ENCODE measurements around the gene SLC25A51.

SLC25A51 gene

DNA sequence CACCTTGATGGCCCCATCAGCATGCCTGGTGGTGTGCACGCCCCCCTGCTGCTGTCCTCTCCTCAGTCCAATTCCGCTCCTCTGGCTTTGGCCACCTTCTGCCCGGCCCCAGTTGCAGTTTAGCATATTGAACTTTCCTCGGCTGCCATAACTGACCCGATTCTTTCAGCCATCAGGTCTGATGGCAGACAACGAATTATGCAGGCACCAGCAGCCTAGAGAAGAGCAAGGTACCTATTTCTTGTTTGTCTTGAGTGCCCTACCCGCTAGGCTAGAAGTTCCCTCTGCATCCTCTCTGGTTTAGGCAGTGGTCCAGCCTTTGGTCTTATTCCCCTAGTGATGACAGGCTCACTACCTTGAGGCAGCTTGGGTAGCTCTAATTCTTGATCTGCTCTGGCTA, 43.0 kb upstream of the SLC25A51 start:
- Histone ChIP-seq H3K27me3 (no peaks in the 10 kb centered on the region; the same call in 1 of the 2 replicates), H3K9me3 (no peaks in the 10 kb centered on the region), H3K4me3 (no peak overlapping the region), H4K20me1 (no peaks in the 10 kb centered on the region), H3K9ac (no peak overlapping the region; the same call in 1 of the 2 replicates), H3K4me2 (peak overlapping the region; percentile 80), H3K36me3 (no peaks in the 10 kb centered on the region), H3K27ac (peak overlapping the region; percentile 35; the same call in 1 of the 2 replicates), H3K4me1 (peaks cover 75% of the 10 kb centered on the region)
- no peak for TF ChIP-seq Cebpa-rat (IDR thresholded peaks at IDR 0.05)

DNA sequence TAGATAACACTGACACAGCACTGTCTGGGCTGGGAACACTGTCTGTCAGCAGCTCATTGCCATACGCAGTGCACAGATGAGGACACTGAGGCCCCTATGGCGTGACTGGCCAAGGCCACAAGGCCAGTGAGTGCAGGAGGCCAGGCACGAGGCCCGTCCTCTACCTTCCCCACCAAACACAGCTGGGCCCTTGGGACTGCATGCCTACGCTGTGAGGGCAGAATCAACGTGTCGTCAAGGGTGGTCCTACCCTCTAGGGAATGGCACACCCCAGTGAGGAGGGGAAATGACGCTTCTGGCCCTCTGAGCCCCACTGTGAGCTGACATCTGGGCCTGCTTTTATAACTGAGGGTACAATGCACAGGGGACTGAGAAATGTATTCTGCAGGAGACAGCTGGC, 42.1 kb upstream of the SLC25A51 start:
- Histone ChIP-seq H3K9ac (no peak overlapping the region), H3K27ac (peak overlapping the region; percentile 3; the same call in 1 of the 2 replicates), H3K36me3 (no peaks in the 10 kb centered on the region)

DNA sequence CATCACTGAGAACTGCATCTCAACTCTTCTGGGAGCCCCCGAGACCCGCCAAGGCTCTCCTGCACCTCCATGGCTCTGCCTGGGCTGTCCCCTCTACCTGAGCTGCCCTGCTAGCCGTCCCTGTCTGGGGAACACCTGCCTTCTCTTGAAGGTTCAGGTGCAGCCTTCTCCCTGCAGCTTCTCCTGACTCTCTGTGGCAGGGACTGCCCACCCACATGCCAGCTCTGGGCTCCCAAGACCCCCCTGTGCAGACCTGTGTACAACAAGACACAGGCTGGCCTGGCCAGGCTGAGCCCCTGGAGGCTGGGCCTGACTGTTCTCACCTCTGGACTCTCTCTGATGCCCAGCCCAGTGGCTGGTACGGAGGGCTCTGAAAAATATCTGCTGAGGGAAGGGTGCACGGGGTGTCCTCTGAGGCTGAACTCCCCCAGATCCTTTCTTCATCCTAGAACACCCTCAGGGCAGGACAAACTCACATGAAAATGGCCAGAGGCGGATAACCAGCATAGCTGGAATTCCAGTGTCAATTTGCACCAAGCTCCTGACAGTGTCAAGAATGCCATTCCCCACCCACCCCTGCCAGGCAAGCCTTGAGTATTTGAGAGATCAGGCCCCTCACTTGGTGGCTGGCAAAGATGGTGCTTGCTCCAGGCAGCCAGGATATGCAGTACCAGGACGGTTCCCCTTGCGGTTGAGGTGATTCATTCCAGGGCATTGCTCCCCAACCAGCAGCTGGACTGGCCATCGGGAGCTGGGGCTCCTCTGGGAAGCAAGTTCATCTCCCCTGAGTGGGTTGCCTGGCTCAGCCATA, 40.9 kb upstream of the SLC25A51 start:
- Histone ChIP-seq H3K4me2 (peak overlapping the region; percentile 80; the same call in 1 of the 2 replicates), H3K9me3 (no peaks in the 10 kb centered on the region), H4K20me1 (no peaks in the 10 kb centered on the region), H3K9ac (no peak overlapping the region), H3K27me3 (no peaks in the 10 kb centered on the region), H3K36me3 (no peaks in the 10 kb centered on the region), H3K4me3 (no peak overlapping the region), H3K27ac (no peak overlapping the region), H3K4me1 (peaks cover 54% of the 10 kb centered on the region)
- no peak for TF ChIP-seq Cebpa-rat (IDR thresholded peaks at IDR 0.05)

More for the DNA sequence above, 42.1 kb upstream of the SLC25A51 start:
- no peak overlapping the region for H3K4me3 ChIP-seq
- H4K20me1 ChIP-seq: no peaks in the 10 kb centered on the region
- peaks cover 65% of the 10 kb centered on the region for H3K4me1 ChIP-seq
- H3K4me2 ChIP-seq: peak overlapping the region; percentile 80
- no peaks in the 10 kb centered on the region; the same call in 1 of the 2 replicates for H3K27me3 ChIP-seq
- H3K9me3 ChIP-seq: no peaks in the 10 kb centered on the region
- TF ChIP-seq Cebpa-rat (IDR thresholded peaks at IDR 0.05): no peak

DNA sequence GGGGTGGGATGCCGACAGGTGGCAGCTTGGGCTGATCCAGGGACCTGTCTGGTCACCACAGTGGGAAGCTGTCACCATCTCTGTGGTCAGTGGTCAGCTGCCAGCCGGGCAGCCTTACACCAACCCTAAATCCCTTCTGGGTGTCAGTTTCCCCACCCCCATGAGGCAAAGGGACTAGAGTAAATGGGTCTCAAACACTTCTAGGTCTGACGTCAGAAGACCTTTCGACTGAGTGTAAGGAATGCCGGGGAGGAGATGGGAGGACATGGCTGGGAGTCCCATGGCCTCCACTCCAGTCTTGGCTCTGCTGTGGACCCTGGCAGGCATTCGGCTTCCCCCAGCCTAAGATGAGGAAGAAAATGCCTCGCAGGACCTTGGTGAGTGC, 40.3 kb upstream of the SLC25A51 start:
- Histone ChIP-seq H3K36me3 (no peaks in the 10 kb centered on the region), H3K27ac (peak overlapping the region; percentile 15; the same call in 1 of the 2 replicates), H3K27me3 (no peaks in the 10 kb centered on the region), H3K4me1 (peaks cover 48% of the 10 kb centered on the region), H3K4me2 (no peak overlapping the region), H4K20me1 (no peaks in the 10 kb centered on the region), H3K9me3 (no peaks in the 10 kb centered on the region), H3K9ac (no peak overlapping the region), H3K4me3 (no peak overlapping the region)
- TF ChIP-seq Cebpa-rat (IDR thresholded peaks at IDR 0.05): no peak

DNA sequence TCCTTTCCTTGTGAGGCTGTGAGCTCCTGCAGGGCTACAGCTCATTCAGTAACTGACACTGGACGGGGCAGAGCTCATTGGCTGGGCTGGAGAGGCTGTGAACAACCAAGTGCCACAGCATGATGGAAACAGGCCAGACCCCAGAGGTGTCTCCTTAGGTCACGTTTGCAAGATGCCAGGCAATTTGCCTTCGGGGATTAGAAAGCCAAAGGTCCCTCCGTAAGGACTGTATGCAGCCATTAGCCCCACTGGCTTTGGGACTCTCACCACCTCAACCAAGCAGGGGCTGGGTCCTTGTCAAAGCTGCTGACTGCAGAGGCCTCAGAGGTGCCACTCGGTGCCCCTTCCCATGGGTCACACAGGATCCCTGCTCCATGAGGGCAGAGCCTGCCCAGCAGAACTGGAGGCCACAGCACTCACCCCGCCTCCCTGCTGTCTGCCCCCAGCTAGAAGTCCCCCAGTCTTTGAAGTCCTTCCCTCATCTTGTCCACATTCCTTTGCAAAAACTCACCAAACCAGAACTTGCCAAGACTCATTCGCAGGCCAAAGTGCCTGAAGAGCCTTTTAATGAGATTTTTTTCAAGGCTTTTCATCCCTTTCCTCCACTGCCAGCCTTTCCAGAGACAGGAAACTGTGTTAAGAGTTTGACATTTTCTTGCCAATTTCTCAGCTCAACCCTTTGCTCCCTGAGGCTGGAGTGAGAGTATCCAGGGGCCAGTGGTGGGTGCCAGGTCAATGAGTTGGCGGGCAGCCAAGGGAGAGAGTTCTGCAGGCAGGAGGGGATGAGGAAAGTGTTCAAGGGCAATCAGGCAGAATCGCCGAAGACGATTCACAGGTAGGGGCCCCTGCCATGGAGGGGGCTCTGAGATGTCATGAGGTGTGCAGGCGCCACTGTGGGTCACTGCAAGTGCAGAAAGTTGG, 39.7 kb upstream of the SLC25A51 start:
- Histone ChIP-seq H3K9ac (no peak overlapping the region), H3K9me3 (no peaks in the 10 kb centered on the region), H3K27ac (peak overlapping the region; percentile 15; the same call in 1 of the 2 replicates), H3K4me1 (peaks cover 41% of the 10 kb centered on the region), H3K4me2 (no peak overlapping the region), H3K36me3 (no peaks in the 10 kb centered on the region), H3K4me3 (no peak overlapping the region), H4K20me1 (no peaks in the 10 kb centered on the region), H3K27me3 (no peaks in the 10 kb centered on the region)
- no peak for TF ChIP-seq Cebpa-rat (IDR thresholded peaks at IDR 0.05)

DNA sequence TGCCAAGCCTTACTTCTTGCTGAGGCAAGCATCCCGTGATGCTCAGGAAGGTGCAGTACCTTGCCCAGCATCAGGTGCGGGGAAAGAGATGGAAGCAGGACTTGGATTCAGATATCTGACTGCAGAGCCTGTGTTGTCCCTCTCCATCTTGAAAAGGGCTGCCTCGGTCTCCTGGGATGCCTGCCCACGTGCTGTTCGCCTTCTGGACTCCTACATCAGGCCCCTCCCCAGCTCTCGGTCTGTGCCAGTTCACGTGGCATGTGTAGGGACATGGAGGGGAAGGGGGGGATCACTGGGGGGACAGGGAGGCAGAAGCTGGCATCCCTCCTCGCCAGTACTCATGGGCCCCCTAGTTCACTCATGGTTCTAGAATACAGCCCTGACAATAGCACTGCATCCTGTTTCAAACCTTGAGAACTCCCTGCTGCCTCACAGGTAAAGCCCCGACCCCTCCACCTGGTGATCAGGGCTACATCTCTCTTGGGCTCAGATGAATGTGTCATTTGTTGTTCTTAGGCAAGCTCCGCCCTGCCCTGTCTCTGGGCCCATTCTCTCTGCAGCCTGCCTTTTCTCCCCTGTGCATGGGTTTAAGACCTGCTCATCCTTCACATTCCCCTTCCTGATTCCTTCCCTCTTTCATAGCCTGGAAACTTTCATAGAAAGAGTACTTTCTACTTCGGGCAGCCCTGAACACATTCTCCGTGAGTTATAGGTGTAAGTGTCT, 38.9 kb upstream of the SLC25A51 start:
- H3K4me2 ChIP-seq: no peak overlapping the region
- H3K27ac ChIP-seq: no peak overlapping the region

DNA sequence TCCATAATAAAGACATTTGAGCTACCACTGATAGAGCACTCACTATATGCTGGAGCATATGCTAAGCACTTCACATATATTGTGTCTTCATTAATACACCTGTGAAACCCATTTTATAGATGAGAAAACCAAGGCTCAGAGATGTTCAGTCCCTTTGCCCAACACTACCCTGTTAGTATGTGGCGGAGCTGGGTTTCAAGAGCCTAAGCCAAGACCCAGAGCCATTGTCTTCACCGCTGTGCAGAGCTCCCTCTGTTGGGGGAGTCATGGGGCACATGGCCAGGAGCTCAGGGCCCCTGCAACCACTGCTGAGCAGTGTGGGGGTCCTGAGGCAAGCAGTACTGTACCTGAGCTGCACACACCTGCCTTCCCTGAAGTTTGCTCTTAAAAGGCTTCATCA, 37.3 kb upstream of the SLC25A51 start:
- H3K4me2 ChIP-seq: no peak overlapping the region
- no peaks in the 10 kb centered on the region for H3K36me3 ChIP-seq
- H3K9me3 ChIP-seq: no peaks in the 10 kb centered on the region
- no peak for TF ChIP-seq Cebpa-rat (IDR thresholded peaks at IDR 0.05)
- no peaks in the 10 kb centered on the region for H3K27me3 ChIP-seq
- no peaks in the 10 kb centered on the region for H4K20me1 ChIP-seq
- peaks cover 18% of the 10 kb centered on the region for H3K4me1 ChIP-seq
- no peak overlapping the region for H3K9ac ChIP-seq
- H3K27ac ChIP-seq: no peak overlapping the region
- no peak overlapping the region for H3K4me3 ChIP-seq

More for the DNA sequence above, 38.9 kb upstream of the SLC25A51 start:
- peaks cover 33% of the 10 kb centered on the region for H3K4me1 ChIP-seq
- H4K20me1 ChIP-seq: no peaks in the 10 kb centered on the region
- H3K4me3 ChIP-seq: no peak overlapping the region
- no peak overlapping the region for H3K9ac ChIP-seq
- H3K9me3 ChIP-seq: no peaks in the 10 kb centered on the region
- H3K27me3 ChIP-seq: no peaks in the 10 kb centered on the region
- no peaks in the 10 kb centered on the region for H3K36me3 ChIP-seq
- no peak for TF ChIP-seq Cebpa-rat (IDR thresholded peaks at IDR 0.05)

DNA sequence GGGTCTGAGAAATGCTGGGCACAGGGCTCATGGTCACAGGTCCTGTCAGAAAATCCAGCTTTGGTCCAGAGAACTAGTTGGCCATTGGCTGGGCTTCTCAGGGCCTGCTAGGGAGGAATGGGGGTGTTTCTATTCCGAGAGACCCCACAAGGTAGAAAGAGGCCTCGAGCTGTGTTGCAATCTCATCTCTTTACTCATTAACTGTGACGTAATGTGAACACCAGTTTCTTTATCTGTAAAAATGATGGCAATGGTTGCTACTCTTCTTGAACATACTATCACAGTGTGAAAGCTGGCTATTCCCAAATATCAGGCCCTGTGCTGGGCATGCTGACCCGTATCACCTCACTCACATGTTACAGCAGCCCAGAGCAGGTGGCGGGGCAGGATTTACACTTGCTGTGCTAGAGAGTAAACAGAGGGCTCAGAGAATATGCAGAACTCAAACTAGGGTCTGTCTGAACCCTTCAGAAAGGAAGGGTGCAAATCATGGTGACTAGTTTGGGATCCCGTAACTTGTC, 35.7 kb upstream of the SLC25A51 start:
- Histone ChIP-seq H3K9ac (no peak overlapping the region), H3K36me3 (no peaks in the 10 kb centered on the region), H3K4me3 (no peak overlapping the region)

More for the DNA sequence above, 35.7 kb upstream of the SLC25A51 start:
- no peak overlapping the region for H3K4me2 ChIP-seq
- no peaks in the 10 kb centered on the region for H3K9me3 ChIP-seq
- TF ChIP-seq Cebpa-rat (IDR thresholded peaks at IDR 0.05): no peak
- H4K20me1 ChIP-seq: no peaks in the 10 kb centered on the region
- H3K27me3 ChIP-seq: no peaks in the 10 kb centered on the region
- no peak overlapping the region for H3K27ac ChIP-seq
- 0 out of 2 replicates have a peak, but pooled peaks cover 1% of the 10 kb centered on the region for H3K4me1 ChIP-seq

All from BLaER1 (cell line).